Measurements from ENCODE around the gene ACER3.

DNA sequence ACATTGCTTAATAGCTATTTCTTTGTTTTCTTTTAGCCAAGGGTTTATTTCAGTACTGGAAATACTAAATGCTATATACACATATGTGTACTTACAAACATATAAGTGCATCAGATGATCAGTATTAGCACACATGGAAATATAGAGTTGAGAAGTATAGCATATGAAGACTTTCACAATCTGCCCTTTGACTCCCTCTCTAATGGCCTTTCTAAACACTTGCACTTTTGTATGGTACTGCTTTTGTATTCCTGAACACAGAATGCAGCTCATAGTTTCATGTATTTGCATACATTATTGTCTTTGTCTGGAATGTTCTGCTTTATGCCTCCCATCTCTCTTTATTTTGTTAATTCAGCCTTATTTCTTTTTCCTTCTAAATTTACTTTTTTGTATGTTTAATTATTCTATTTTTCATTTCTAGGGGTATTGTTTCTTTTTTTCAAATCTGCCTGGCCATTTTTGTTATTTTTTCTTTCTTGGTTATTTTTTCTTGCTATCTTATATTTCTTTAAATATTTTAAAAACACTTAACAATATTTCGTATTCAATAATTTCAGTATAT, 28.8 kb downstream of the ACER3 start:
- no peak for TF ChIP-seq CTCF (IDR thresholded peaks at IDR 0.05; ENCODE audit: insufficient read depth, low read length)
- no peak for TF ChIP-seq GABPA (IDR thresholded peaks at IDR 0.05; ENCODE audit: low read depth)
- TF ChIP-seq POLR2AphosphoS5 (IDR thresholded peaks at IDR 0.05; ENCODE audit: low read depth) = no peak
- TF ChIP-seq REST (IDR thresholded peaks at IDR 0.05; ENCODE audit: insufficient replicate concordance, low read depth) = no peak

Measured in HL-60 (cell line).